Astrocyte (in vitro differentiated cells and primary cell): Measurements from ENCODE around the gene GLYR1.

ENCODE experiments used
- CTCF ChIP-seq: IDR thresholded peaks from 2 replicates; pipeline ENCODE4 v1.5.1; 2011; ENCODE audit warnings: low read depth, mild to moderate bottlenecking, inconsistent platforms, low read length, moderate library complexity; ENCODE audit not compliant: insufficient read depth
- EZH2 ChIP-seq: IDR thresholded peaks from 2 replicates; pipeline ENCODE4 v1.6.1; 2012; ENCODE audit warnings: mild to moderate bottlenecking, low read length, inconsistent platforms; ENCODE audit not compliant: insufficient read depth

- no peak for TF ChIP-seq CTCF
- TF ChIP-seq EZH2: no peak
Measured at GRCh38 chr16:4882000-4882632, 35.0 kb upstream of the GLYR1 start.
